IMR-90 (cell line): ENCODE results near the gene SNRNP70. TPM values are rescaled to one million over a fixed set of nuclear protein-coding genes. Genes with fewer than 3 reads are reported as not detected.

Experiments
- ATAC-seq: fragments of 200-7000 bp; cut with Tn5 transposase; 2 replicates; pipeline ENCODE4 v1.9.1; 2020; ENCODE audit warnings: low read depth, mild to moderate bottlenecking, moderate library complexity
- BruUV-seq: library from RNA; stranded (reverse); fragments of 400-500 nt; replicated peaks from 2 replicates; lab custom pipeline; 2021; lab: Mats Ljungman, UMichigan
- CTCF ChIA-PET: fragments of 300-600 bp; formaldehyde crosslinking; extraction: SDS; loops from one replicate; lab custom pipeline; 2021; ENCODE audit warnings: antibody characterized with exemption; lab: Yijun Ruan, JAX
- POLR2A ChIA-PET: fragments of 300-600 bp; sonication (Branson Sonifier 250); formaldehyde crosslinking; loops from one replicate; lab custom pipeline; 2022; ENCODE audit warnings: antibody characterized with exemption; ENCODE audit not compliant: unreplicated experiment; lab: Charles Lee
- DNase-seq: peaks from one replicate; pipeline ENCODE4 v3.0.0; 2013
- H2AFZ ChIP-seq: replicated peaks from 2 replicates; pipeline ENCODE3; 2013; ENCODE audit warnings: low read length, mild to moderate bottlenecking; ENCODE audit not compliant: poor library complexity
- H2AK5ac ChIP-seq: 2 replicates; pipeline ENCODE4 v1.6.1; 2013; ENCODE audit warnings: low read depth, low read length, inconsistent platforms
- H2AK9ac ChIP-seq: replicated peaks from 2 replicates; pipeline ENCODE3; 2013; ENCODE audit warnings: mild to moderate bottlenecking, low read depth, low read length, moderate library complexity; ENCODE audit not compliant: poor library complexity
- H2BK120ac ChIP-seq: 2 replicates; pipeline ENCODE4 v1.6.1; 2013; ENCODE audit warnings: low read depth, low read length, inconsistent platforms
- H2BK15ac ChIP-seq: 3 replicates; pipeline ENCODE4 v1.6.1; 2013; ENCODE audit warnings: low read depth, low read length, inconsistent platforms
- H2BK20ac ChIP-seq: 2 replicates; pipeline ENCODE4 v1.6.1; 2013; ENCODE audit warnings: low read depth, mild to moderate bottlenecking, inconsistent platforms, low read length, moderate library complexity
- H2BK5ac ChIP-seq: 2 replicates; pipeline ENCODE4 v1.6.1; 2013; ENCODE audit warnings: mild to moderate bottlenecking, low read depth, low read length, inconsistent platforms; ENCODE audit not compliant: poor library complexity, severe bottlenecking
- H3K14ac ChIP-seq: replicated peaks from 2 replicates; pipeline ENCODE4 v1.6.1; 2013; ENCODE audit warnings: low read depth, low read length, inconsistent platforms
- H3K18ac ChIP-seq: 2 replicates; pipeline ENCODE4 v1.6.1; 2013; ENCODE audit warnings: low read depth, low read length, control low read depth
- H3K23ac ChIP-seq: 2 replicates; pipeline ENCODE4 v1.6.1; 2013; ENCODE audit warnings: low read depth, low read length, inconsistent platforms
- H3K27ac ChIP-seq: 2 replicates; pipeline ENCODE4 v1.5.1; 2013; ENCODE audit warnings: mild to moderate bottlenecking, control low read depth, low read length; ENCODE audit not compliant: insufficient read depth
- H3K27me3 ChIP-seq: 2 replicates; pipeline ENCODE4 v1.6.1; 2013; ENCODE audit warnings: low read length; ENCODE audit not compliant: control insufficient read depth, insufficient read depth
- H3K36me3 ChIP-seq: 2 replicates; pipeline ENCODE4 v1.6.1; 2013; ENCODE audit warnings: low read length, mixed read lengths; ENCODE audit not compliant: control insufficient read depth, insufficient read depth
- H3K4ac ChIP-seq: 2 replicates; pipeline ENCODE4 v1.6.1; 2013; ENCODE audit warnings: low read depth, low read length, inconsistent platforms
- H3K4me1 ChIP-seq: 2 replicates; pipeline ENCODE4 v1.6.1; 2013; ENCODE audit warnings: low read length, mixed read lengths; ENCODE audit not compliant: control insufficient read depth, insufficient read depth
- H3K4me2 ChIP-seq: 2 replicates; pipeline ENCODE4 v1.6.1; 2013; ENCODE audit warnings: low read depth, mild to moderate bottlenecking, control low read depth, low read length, moderate library complexity
- H3K4me3 ChIP-seq: 2 replicates; pipeline ENCODE4 v1.5.1; 2013; ENCODE audit warnings: low read depth, mild to moderate bottlenecking, control low read depth, low read length, moderate library complexity; ENCODE audit not compliant: insufficient read depth
- H3K56ac ChIP-seq: 2 replicates; pipeline ENCODE4 v1.6.1; 2013; ENCODE audit warnings: low read length, inconsistent platforms; ENCODE audit not compliant: insufficient read depth; ENCODE audit errors: extremely low read depth
- H3K79me1 ChIP-seq, 2 experiments: 2 replicates each; pipeline ENCODE4 v1.6.1; 2013; ENCODE audit warnings: low read length in 2 of 2, inconsistent platforms in 1 of 2, low read depth in 1 of 2
- H3K9ac ChIP-seq: 2 replicates; pipeline ENCODE4 v1.6.1; 2013; ENCODE audit warnings: low read depth, low read length, control low read depth
- H3K9me1 ChIP-seq: 2 replicates; pipeline ENCODE4 v1.6.1; 2013; ENCODE audit warnings: low read length, inconsistent platforms; ENCODE audit not compliant: insufficient read depth
- H3K9me3 ChIP-seq: 2 replicates; pipeline ENCODE4 v1.6.1; 2013; ENCODE audit warnings: low read length; ENCODE audit not compliant: control insufficient read depth, insufficient read depth
- H4K20me1 ChIP-seq: 2 replicates; pipeline ENCODE4 v1.6.1; 2013; ENCODE audit warnings: low read length, inconsistent platforms; ENCODE audit not compliant: insufficient read depth
- H4K5ac ChIP-seq: 2 replicates; pipeline ENCODE4 v1.6.1; 2013; ENCODE audit warnings: mild to moderate bottlenecking, low read depth, low read length, control low read depth
- H4K8ac ChIP-seq, 2 experiments: 2 replicates each; pipeline ENCODE4 v1.6.1; 2013; ENCODE audit warnings: low read depth in 2 of 2, low read length in 2 of 2, control low read depth in 1 of 2, inconsistent platforms in 1 of 2
- H4K91ac ChIP-seq: 2 replicates; pipeline ENCODE4 v1.6.1; 2013; ENCODE audit warnings: low read depth, low read length, inconsistent platforms; ENCODE audit not compliant: insufficient read depth
- BHLHE40 ChIP-seq: fragments of 150-350 bp; IDR thresholded peaks from 2 replicates; pipeline ENCODE4 v1.6.1; 2016; ENCODE audit warnings: mild to moderate bottlenecking, low read depth, low read length
- CEBPB ChIP-seq: IDR thresholded peaks from 2 replicates; pipeline ENCODE4 v1.6.1; 2012; ENCODE audit warnings: low read depth, low read length, improper control_type of control experiment
- CHD1 ChIP-seq: IDR thresholded peaks from 2 replicates; pipeline ENCODE4 v1.6.1; 2012; ENCODE audit warnings: low read depth, low read length, improper control_type of control experiment
- FOS ChIP-seq: fragments of 150-350 bp; IDR thresholded peaks from 2 replicates; pipeline ENCODE4 v1.6.1; 2016; ENCODE audit warnings: low read depth, low read length
- MAFK ChIP-seq: IDR thresholded peaks from 2 replicates; pipeline ENCODE4 v1.6.1; 2012; ENCODE audit warnings: low read depth, low read length, improper control_type of control experiment
- MAZ ChIP-seq: IDR thresholded peaks from 2 replicates; pipeline ENCODE4 v1.6.1; 2012; ENCODE audit warnings: low read depth, mild to moderate bottlenecking, low read length, improper control_type of control experiment, moderate library complexity, borderline replicate concordance
- MXI1 ChIP-seq: IDR thresholded peaks from 2 replicates; pipeline ENCODE4 v1.6.1; 2012; ENCODE audit warnings: low read depth, mild to moderate bottlenecking, low read length, moderate library complexity, borderline replicate concordance
- NFE2L2 ChIP-seq: fragments of 150-350 bp; IDR thresholded peaks from 2 replicates; pipeline ENCODE4 v1.6.1; 2016; ENCODE audit warnings: low read depth, mild to moderate bottlenecking, low read length
- POLR2A ChIP-seq: IDR thresholded peaks from 2 replicates; pipeline ENCODE4 v1.6.1; 2012; ENCODE audit warnings: mild to moderate bottlenecking, low read depth, low read length
- RAD21 ChIP-seq: IDR thresholded peaks from 2 replicates; pipeline ENCODE4 v1.6.1; 2012; ENCODE audit warnings: low read length, improper control_type of control experiment
- RCOR1 ChIP-seq: IDR thresholded peaks from 2 replicates; pipeline ENCODE4 v1.6.1; 2012; ENCODE audit warnings: mild to moderate bottlenecking, low read length, improper control_type of control experiment; ENCODE audit not compliant: insufficient replicate concordance
- RFX5 ChIP-seq: IDR thresholded peaks from 2 replicates; pipeline ENCODE4 v1.8.0; 2012; ENCODE audit warnings: low read depth, mild to moderate bottlenecking, low read length, moderate library complexity
- SMC3 ChIP-seq: fragments of 150-350 bp; IDR thresholded peaks from 2 replicates; pipeline ENCODE4 v1.6.1; 2016; ENCODE audit warnings: low read depth, mild to moderate bottlenecking, antibody characterized with exemption, low read length, moderate library complexity
- WGBS, 2 experiments: methylation state at CpG; one replicate each; pipeline versions ENCODE4 v1.1.5 to v1.1.7; 2013; ENCODE audit warnings: missing lambda C conversion rate in 2 of 2; ENCODE audit not compliant: insufficient read length in 1 of 2; ENCODE audit errors: extremely low coverage in 2 of 2; 5-methylcytosine and 5-hydroxymethylcytosine counted together
- dilution Hi-C: fragments of 300-500 bp; cut with HindIII; formaldehyde crosslinking; loops from one replicate; pipeline ENCODE4 v1.14.3; 2018; ENCODE audit warnings: low sequenced_read_pairs; ENCODE audit not compliant: unreplicated experiment
- in situ Hi-C: fragments of 300-500 bp; cut with MboI; formaldehyde crosslinking; loops from 3 replicates; pipeline ENCODE4 v1.14.3; 2019; ENCODE audit warnings: low sequenced_read_pairs, inconsistent platforms, mixed read lengths
- intact Hi-C: fragments of 100-400 bp; cut with micrococcal nuclease; formaldehyde crosslinking; loops from 2 replicates; pipeline ENCODE4 v1.10.0; 2022
- polyA plus RNA-seq, 3 experiments: library from polyadenylated mRNA; depleted of rRNA; stranded (reverse); fragments of >200 nt; gene quantifications; 2 replicates each; pipeline ENCODE4 v1.2.3, GENCODE V29; 2012; ENCODE audit warnings: low replicate concordance in 1 of 3
- total RNA-seq: library from RNA; depleted of rRNA; stranded (reverse); fragments of >200 nt; gene quantifications from 2 replicates; pipeline ENCODE4 v1.2.3, GENCODE V29; 2012
- TF ChIP-seq, protein P1 (sequence below): fragments of 150-350 bp; IDR thresholded peaks from 2 replicates; pipeline ENCODE4 v1.6.1; 2016; ENCODE audit warnings: low read depth, mild to moderate bottlenecking, low read length, moderate library complexity, borderline replicate concordance
- TF ChIP-seq, protein P2 (sequence below): fragments of 150-350 bp; IDR thresholded peaks from 2 replicates; pipeline ENCODE4 v1.6.1; 2017; ENCODE audit warnings: mild to moderate bottlenecking, antibody characterized with exemption, low read length, low read depth
- TF ChIP-seq, protein P3 (sequence below): conservative IDR thresholded peaks from 2 replicates; pipeline ENCODE4 v1.5.1; 2012; ENCODE audit warnings: mild to moderate bottlenecking, low read depth, low read length, improper control_type of control experiment

Gene SNRNP70
- total and polyA plus RNA-seq, 2 of the 4 experiments (the other 2 are of a cell fraction) = 72.8 to 200 TPM

DNA sequence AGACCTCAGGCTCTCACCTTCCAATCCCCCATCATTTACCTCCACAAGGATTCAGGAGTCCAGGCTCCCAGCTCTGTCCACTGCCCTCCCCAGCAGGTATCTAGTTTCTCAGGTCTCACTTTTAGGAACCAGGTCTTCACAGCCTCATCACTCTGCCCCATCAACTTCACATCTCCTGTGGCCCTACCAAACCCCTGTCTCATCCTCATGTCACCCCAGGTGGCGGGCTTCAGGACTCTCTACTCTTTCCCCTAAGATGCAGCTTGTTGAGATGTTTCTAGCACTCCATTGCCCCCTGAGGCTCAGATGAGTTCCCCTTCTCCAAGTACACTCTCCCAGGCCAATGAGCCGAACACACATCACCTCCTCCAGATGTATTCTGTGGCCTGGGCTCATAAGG is 35.6 kb downstream of the SNRNP70 start:
- Histone ChIP-seq H3K4ac (no peak overlapping the region), H2BK120ac (no peak overlapping the region), H2AFZ (no peak overlapping the region), H2BK5ac (no peak overlapping the region), H3K14ac (no peak overlapping the region), H3K18ac (no peak overlapping the region), H3K56ac (no peak overlapping the region), H2BK20ac (no peak overlapping the region), H3K36me3 (no peaks in the 10 kb centered on the region), H4K8ac (no peak overlapping the region), H4K5ac (no peak overlapping the region), H2AK5ac (no peak overlapping the region), H3K4me3 (no peak overlapping the region), H3K27ac (no peak overlapping the region), H3K79me1 (peaks cover 0 to 23% of the 10 kb centered on the region in 2 experiments; a peak in 2 of 4 replicates), H2BK15ac (no peak overlapping the region), H3K9ac (no peak overlapping the region), H3K9me3 (no peaks in the 10 kb centered on the region), H3K23ac (no peak overlapping the region), H4K91ac (no peak overlapping the region), H3K9me1 (peaks cover 10% of the 10 kb centered on the region), H3K4me1 (peaks cover 4% of the 10 kb centered on the region; the same call in 1 of the 2 replicates), H3K4me2 (no peak overlapping the region), H2AK9ac (no peak overlapping the region), H4K20me1 (peaks cover 3% of the 10 kb centered on the region; the same call in 1 of the 2 replicates), H3K27me3 (peaks cover 12% of the 10 kb centered on the region)
- BruUV-seq = no TSS peak
- WGBS, 2 experiments = 56% methylated on average over 1 of the region's 2 CpGs; no CpG with 5 or more reads in 1 of the 2 experiments
- dilution Hi-C loops = no loop called here
- TF ChIP-seq CEBPB (no peak), MAZ (no peak), FOS (no peak), POLR2A (no peak), SMC3 (no peak), RAD21 (no peak), RFX5 (no peak), RCOR1 (no peak), MAFK (no peak), BHLHE40 (no peak), MXI1 (no peak), CHD1 (no peak), NFE2L2 (no peak)
- TF ChIP-seq, protein P1, sequence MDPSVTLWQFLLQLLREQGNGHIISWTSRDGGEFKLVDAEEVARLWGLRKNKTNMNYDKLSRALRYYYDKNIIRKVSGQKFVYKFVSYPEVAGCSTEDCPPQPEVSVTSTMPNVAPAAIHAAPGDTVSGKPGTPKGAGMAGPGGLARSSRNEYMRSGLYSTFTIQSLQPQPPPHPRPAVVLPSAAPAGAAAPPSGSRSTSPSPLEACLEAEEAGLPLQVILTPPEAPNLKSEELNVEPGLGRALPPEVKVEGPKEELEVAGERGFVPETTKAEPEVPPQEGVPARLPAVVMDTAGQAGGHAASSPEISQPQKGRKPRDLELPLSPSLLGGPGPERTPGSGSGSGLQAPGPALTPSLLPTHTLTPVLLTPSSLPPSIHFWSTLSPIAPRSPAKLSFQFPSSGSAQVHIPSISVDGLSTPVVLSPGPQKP = no peak
- TF ChIP-seq, protein P2, sequence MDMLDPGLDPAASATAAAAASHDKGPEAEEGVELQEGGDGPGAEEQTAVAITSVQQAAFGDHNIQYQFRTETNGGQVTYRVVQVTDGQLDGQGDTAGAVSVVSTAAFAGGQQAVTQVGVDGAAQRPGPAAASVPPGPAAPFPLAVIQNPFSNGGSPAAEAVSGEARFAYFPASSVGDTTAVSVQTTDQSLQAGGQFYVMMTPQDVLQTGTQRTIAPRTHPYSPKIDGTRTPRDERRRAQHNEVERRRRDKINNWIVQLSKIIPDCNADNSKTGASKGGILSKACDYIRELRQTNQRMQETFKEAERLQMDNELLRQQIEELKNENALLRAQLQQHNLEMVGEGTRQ = no peak
- TF ChIP-seq, protein P3, sequence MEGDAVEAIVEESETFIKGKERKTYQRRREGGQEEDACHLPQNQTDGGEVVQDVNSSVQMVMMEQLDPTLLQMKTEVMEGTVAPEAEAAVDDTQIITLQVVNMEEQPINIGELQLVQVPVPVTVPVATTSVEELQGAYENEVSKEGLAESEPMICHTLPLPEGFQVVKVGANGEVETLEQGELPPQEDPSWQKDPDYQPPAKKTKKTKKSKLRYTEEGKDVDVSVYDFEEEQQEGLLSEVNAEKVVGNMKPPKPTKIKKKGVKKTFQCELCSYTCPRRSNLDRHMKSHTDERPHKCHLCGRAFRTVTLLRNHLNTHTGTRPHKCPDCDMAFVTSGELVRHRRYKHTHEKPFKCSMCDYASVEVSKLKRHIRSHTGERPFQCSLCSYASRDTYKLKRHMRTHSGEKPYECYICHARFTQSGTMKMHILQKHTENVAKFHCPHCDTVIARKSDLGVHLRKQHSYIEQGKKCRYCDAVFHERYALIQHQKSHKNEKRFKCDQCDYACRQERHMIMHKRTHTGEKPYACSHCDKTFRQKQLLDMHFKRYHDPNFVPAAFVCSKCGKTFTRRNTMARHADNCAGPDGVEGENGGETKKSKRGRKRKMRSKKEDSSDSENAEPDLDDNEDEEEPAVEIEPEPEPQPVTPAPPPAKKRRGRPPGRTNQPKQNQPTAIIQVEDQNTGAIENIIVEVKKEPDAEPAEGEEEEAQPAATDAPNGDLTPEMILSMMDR = no peak
- intact Hi-C loops = no loop called here
- in situ Hi-C loops = no loop called here
- DNase-seq (no peak), ATAC-seq (no peak)
- POLR2A ChIA-PET = no interaction called here
- CTCF ChIA-PET = interaction anchor here (0.6 to 1.3 kb wide), 2 partner anchors 26 to 63 kb away, joined by 3 to 4 read pairs; partner anchors contain the start of gene CGB7
